GM18858 (cell line): ENCODE measurements around the gene LMBR1.

Experiments used
- ATAC-seq: cut with Tn5 transposase; IDR thresholded peaks from one replicate; pipeline ENCODE4 v1.9.1; 2021; ENCODE audit not compliant: unreplicated experiment

Gene LMBR1

GRCh38 chr7:156635529-156636385 lies 257.2 kb downstream of the LMBR1 start:
- no peak for ATAC-seq

DNA sequence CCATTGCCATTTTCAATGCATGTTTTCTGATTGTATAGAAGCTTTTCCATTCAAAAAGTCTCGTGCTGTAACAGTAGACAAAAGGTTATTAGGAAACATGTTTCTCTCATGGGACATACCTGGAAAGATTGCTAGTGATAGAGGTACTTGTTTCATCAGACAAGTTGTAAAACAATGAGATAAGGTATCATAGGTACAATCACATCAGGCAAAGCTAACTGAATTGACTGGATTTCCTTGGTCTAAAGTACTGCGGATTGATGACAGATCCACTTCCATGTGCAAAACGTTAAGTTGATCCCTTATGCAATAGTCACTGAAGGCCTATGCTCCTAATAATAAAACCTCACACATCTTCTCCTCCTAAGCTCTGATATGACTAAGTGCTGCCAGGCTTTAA lies 258.9 kb downstream of the LMBR1 start:
- no peak for ATAC-seq

- no peak for ATAC-seq
Observed at GRCh38 chr7:156629873-156630272, 263.1 kb downstream of the LMBR1 start.

DNA sequence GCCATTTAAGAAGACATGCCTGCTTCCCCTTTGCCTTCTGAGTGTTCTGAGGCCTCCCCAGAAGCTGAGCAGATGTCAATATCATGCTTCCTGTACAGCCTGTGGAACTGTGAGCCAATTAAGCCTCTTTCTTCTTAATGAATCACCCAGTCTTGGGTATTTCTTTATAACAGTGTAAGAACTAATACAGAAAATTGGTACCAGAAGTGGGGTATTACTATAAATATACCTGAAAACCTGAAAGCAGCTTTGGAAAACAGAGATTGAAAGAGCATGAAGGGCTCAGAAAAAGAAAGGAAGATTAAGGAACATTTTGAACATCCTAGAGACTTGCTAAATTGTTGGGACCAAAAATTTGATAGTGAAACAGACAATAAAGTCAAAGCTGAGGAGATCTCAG lies 264.4 kb downstream of the LMBR1 start:
- ATAC-seq: no peak
